Loucy (cell line): ENCODE results near the gene MRPS27.
A peak's percentile ranks its signal among the peaks of the same experiment; 100 is the strongest.

ENCODE experiments used
- EZH2phosphoT487 ChIP-seq: fragments of 200-600 bp; IDR thresholded peaks from 2 replicates; pipeline ENCODE4 v1.6.1; 2018; ENCODE audit warnings: antibody characterized with exemption, mild to moderate bottlenecking, moderate library complexity, borderline replicate concordance
- TF ChIP-seq, protein P1 (sequence below): fragments of 200-600 bp; sonication (generic); conservative IDR thresholded peaks from 2 replicates; pipeline ENCODE4 v1.5.1; 2014; ENCODE audit warnings: mild to moderate bottlenecking, antibody characterized with exemption, low read length

- no peak for TF ChIP-seq EZH2phosphoT487
- TF ChIP-seq, protein P1, sequence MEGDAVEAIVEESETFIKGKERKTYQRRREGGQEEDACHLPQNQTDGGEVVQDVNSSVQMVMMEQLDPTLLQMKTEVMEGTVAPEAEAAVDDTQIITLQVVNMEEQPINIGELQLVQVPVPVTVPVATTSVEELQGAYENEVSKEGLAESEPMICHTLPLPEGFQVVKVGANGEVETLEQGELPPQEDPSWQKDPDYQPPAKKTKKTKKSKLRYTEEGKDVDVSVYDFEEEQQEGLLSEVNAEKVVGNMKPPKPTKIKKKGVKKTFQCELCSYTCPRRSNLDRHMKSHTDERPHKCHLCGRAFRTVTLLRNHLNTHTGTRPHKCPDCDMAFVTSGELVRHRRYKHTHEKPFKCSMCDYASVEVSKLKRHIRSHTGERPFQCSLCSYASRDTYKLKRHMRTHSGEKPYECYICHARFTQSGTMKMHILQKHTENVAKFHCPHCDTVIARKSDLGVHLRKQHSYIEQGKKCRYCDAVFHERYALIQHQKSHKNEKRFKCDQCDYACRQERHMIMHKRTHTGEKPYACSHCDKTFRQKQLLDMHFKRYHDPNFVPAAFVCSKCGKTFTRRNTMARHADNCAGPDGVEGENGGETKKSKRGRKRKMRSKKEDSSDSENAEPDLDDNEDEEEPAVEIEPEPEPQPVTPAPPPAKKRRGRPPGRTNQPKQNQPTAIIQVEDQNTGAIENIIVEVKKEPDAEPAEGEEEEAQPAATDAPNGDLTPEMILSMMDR = peak; percentile 73
Measured at GRCh38 chr5:72244862-72245371, 75.1 kb downstream of the MRPS27 start.
